Fibroblast of lung (primary cell): ENCODE measurements around the gene CAPN3.

Experiments used
- EZH2 ChIP-seq: IDR thresholded peaks from 2 replicates; pipeline ENCODE4 v1.5.1; 2012; ENCODE audit warnings: low read length, control low read depth, mild to moderate bottlenecking; ENCODE audit errors: missing control alignments
- TF ChIP-seq, protein P1 (sequence below), 2 donors: IDR thresholded peaks in 1 of 2; conservative IDR thresholded peaks in 1 of 2; 1 replicate in 1 of 2; 2 replicates in 1 of 2; pipeline ENCODE4 v1.5.1; 2011 to 2012; ENCODE audit warnings: low read length in 2 of 2, control low read depth in 1 of 2, inconsistent platforms in 1 of 2, low read depth in 1 of 2, mild to moderate bottlenecking in 1 of 2

DNA sequence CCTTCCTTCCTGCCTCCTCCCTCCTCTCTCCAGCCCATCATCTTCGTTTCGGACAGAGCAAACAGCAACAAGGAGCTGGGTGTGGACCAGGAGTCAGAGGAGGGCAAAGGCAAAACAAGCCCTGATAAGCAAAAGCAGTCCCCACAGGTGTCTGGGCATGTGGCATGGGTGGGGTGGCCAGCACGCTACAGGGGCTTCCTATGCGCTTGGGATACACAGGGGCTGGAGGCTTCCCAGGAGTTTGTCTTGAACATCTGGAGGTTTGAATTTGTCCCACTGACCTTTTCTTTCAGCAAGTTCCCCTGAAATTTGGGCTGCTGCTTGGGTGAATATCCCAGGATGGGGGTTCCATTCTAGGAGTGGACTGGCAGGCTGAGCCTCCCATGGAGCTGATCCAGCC, 48.9 kb downstream of the CAPN3 start:
- TF ChIP-seq, protein P1, sequence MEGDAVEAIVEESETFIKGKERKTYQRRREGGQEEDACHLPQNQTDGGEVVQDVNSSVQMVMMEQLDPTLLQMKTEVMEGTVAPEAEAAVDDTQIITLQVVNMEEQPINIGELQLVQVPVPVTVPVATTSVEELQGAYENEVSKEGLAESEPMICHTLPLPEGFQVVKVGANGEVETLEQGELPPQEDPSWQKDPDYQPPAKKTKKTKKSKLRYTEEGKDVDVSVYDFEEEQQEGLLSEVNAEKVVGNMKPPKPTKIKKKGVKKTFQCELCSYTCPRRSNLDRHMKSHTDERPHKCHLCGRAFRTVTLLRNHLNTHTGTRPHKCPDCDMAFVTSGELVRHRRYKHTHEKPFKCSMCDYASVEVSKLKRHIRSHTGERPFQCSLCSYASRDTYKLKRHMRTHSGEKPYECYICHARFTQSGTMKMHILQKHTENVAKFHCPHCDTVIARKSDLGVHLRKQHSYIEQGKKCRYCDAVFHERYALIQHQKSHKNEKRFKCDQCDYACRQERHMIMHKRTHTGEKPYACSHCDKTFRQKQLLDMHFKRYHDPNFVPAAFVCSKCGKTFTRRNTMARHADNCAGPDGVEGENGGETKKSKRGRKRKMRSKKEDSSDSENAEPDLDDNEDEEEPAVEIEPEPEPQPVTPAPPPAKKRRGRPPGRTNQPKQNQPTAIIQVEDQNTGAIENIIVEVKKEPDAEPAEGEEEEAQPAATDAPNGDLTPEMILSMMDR (conservative IDR thresholded peaks at IDR 0.05 in 1 of 2, IDR thresholded peaks at IDR 0.05 in 1 of 2; ENCODE audit: low read depth in 1 of 2, low read length in 2 of 2) = no peak
- no peak for TF ChIP-seq EZH2
